SU-DHL-6 (cell line): Measurements from ENCODE around the gene CCDC63.

Experiments
- H2AFZ ChIP-seq: fragments of 200-600 bp; sonication (generic); 2 replicates; pipeline ENCODE4 v1.6.1; 2014; ENCODE audit warnings: low read depth, mild to moderate bottlenecking, moderate library complexity, mixed read lengths, antibody characterized with exemption, low read length; ENCODE audit not compliant: severe bottlenecking
- H3F3A ChIP-seq: fragments of 200-600 bp; shearing (Covaris generic); 2 replicates; pipeline ENCODE4 v1.6.0; 2016; ENCODE audit warnings: antibody characterized with exemption, mild to moderate bottlenecking; ENCODE audit not compliant: insufficient read depth
- H3K27ac ChIP-seq: fragments of 200-600 bp; sonication (generic); 2 replicates; pipeline ENCODE4 v1.5.1; 2016; ENCODE audit warnings: low read depth, mild to moderate bottlenecking, low read length, moderate library complexity, mixed read lengths
- H3K27me3 ChIP-seq: fragments of 200-600 bp; sonication (generic), shearing (Covaris generic); 2 replicates; pipeline ENCODE4 v1.6.0; 2014; ENCODE audit warnings: mild to moderate bottlenecking, low read length
- H3K36me3 ChIP-seq: fragments of 200-600 bp; sonication (generic); 2 replicates; pipeline ENCODE4 v1.6.1; 2014; ENCODE audit warnings: mild to moderate bottlenecking, low read length, mixed read lengths
- H3K4me2 ChIP-seq: fragments of 300-600, 200-600 bp; shearing (Covaris generic), sonication (generic); 2 replicates; pipeline ENCODE4 v1.6.0; 2014; ENCODE audit warnings: low read length, low read depth, mild to moderate bottlenecking; ENCODE audit not compliant: poor library complexity, severe bottlenecking
- H3K4me3 ChIP-seq: fragments of 200-600 bp; sonication (generic); 2 replicates; pipeline ENCODE4 v1.5.1; 2014; ENCODE audit warnings: antibody characterized with exemption, low read length, mild to moderate bottlenecking, mixed read lengths; ENCODE audit not compliant: insufficient read depth, poor library complexity, severe bottlenecking
- H3K79me2 ChIP-seq: fragments of 200-600 bp; sonication (generic); 2 replicates; pipeline ENCODE4 v1.6.1; 2014; ENCODE audit warnings: mild to moderate bottlenecking, low read length, moderate library complexity; ENCODE audit not compliant: insufficient read depth
- H3K9ac ChIP-seq: fragments of 200-600 bp; sonication (generic); 2 replicates; pipeline ENCODE4 v1.7.0; 2014; ENCODE audit warnings: mild to moderate bottlenecking, low read length
- H3K9me2 ChIP-seq: fragments of 200-600 bp; sonication (generic); replicated peaks from 2 replicates; pipeline ENCODE4 v1.6.1; 2014; ENCODE audit warnings: low read length; ENCODE audit not compliant: insufficient read depth
- H3K9me3 ChIP-seq: fragments of 200-600 bp; sonication (generic); 2 replicates; pipeline ENCODE4 v1.6.1; 2014; ENCODE audit warnings: low read length, mixed read lengths; ENCODE audit not compliant: insufficient read depth
- H4K20me1 ChIP-seq: fragments of 200-600 bp; sonication (generic); 2 replicates; pipeline ENCODE4 v1.6.1; 2014; ENCODE audit warnings: low read depth, mild to moderate bottlenecking, antibody characterized with exemption, low read length, moderate library complexity, mixed read lengths
- CTCF ChIP-seq: fragments of 200-600 bp; sonication (generic); IDR thresholded peaks from one replicate; pipeline ENCODE4 v1.5.1; 2017; ENCODE audit warnings: antibody characterized with exemption, mild to moderate bottlenecking, low read length, moderate library complexity; ENCODE audit not compliant: insufficient read depth, poor library complexity, severe bottlenecking
- EZH2phosphoT487 ChIP-seq: fragments of 200-600 bp; sonication (generic), shearing (Covaris generic); conservative IDR thresholded peaks from 2 replicates; pipeline ENCODE4 v1.6.1; 2018; ENCODE audit warnings: mild to moderate bottlenecking, antibody characterized with exemption, low read length, moderate library complexity, mixed read lengths

The CCDC63 gene

GRCh38 chr12:110883251-110883650 is 36.5 kb downstream of the CCDC63 start:
- H3K36me3 ChIP-seq = no peaks in the 10 kb centered on the region
- H4K20me1 ChIP-seq = no peaks in the 10 kb centered on the region
- no peaks in the 10 kb centered on the region for H3K79me2 ChIP-seq
- TF ChIP-seq EZH2phosphoT487 (no peak), CTCF (no peak)
- no peak overlapping the region for H3K27ac ChIP-seq
- no peak overlapping the region for H3K4me2 ChIP-seq
- no peak overlapping the region for H3K9ac ChIP-seq
- H2AFZ ChIP-seq = no peak overlapping the region
- H3K4me3 ChIP-seq = no peak overlapping the region
- H3K9me2 ChIP-seq = no peaks in the 10 kb centered on the region
- no peaks in the 10 kb centered on the region for H3F3A ChIP-seq
- no peaks in the 10 kb centered on the region; the same call in 1 of the 2 replicates for H3K27me3 ChIP-seq
- H3K9me3 ChIP-seq = no peaks in the 10 kb centered on the region

- no peak overlapping the region for H3K4me2 ChIP-seq
- no peak overlapping the region for H3K27ac ChIP-seq
- no peak for TF ChIP-seq CTCF
- no peak for TF ChIP-seq EZH2phosphoT487
- H4K20me1 ChIP-seq = no peaks in the 10 kb centered on the region
- H3K27me3 ChIP-seq = no peaks in the 10 kb centered on the region
- H3K9ac ChIP-seq = no peak overlapping the region
- H3K4me3 ChIP-seq = no peak overlapping the region
- H3K36me3 ChIP-seq = no peaks in the 10 kb centered on the region
- H3K9me2 ChIP-seq = no peaks in the 10 kb centered on the region
- H3K9me3 ChIP-seq = no peaks in the 10 kb centered on the region
- no peaks in the 10 kb centered on the region for H3F3A ChIP-seq
- no peaks in the 10 kb centered on the region for H3K79me2 ChIP-seq
- no peak overlapping the region for H2AFZ ChIP-seq
These were observed 38.5 kb downstream of the CCDC63 start for GRCh38 chr12:110885152-110885840.

- TF ChIP-seq CTCF (no peak), EZH2phosphoT487 (no peak)
- no peak overlapping the region for H3K4me3 ChIP-seq
- no peaks in the 10 kb centered on the region for H3K36me3 ChIP-seq
- no peaks in the 10 kb centered on the region for H4K20me1 ChIP-seq
- H3K9ac ChIP-seq = no peak overlapping the region
- H3K9me2 ChIP-seq = no peaks in the 10 kb centered on the region
- no peaks in the 10 kb centered on the region for H3K9me3 ChIP-seq
- no peaks in the 10 kb centered on the region for H3K79me2 ChIP-seq
- no peaks in the 10 kb centered on the region for H3F3A ChIP-seq
- H3K4me2 ChIP-seq = no peak overlapping the region
- H3K27ac ChIP-seq = no peak overlapping the region
- H2AFZ ChIP-seq = no peak overlapping the region
- no peaks in the 10 kb centered on the region for H3K27me3 ChIP-seq
These were observed 41.6 kb downstream of the CCDC63 start for GRCh38 chr12:110888256-110888991.
